Colonic mucosa (tissue), 4 donors: ENCODE measurements around the gene GUCY2D. TPM values are rescaled to one million over a fixed set of nuclear protein-coding genes. Genes with fewer than 3 reads are reported as not detected.
"Not testable (repeated sequence)": the region's sequence is repeated elsewhere in the genome, so short reads cannot be mapped to it uniquely, and the experiment has no call there.

ENCODE experiments used
- DNase-seq: peaks from one replicate; pipeline ENCODE4 v3.0.0-alpha.2; 2020
- H3K27ac ChIP-seq: fragments of 200-600 bp; one replicate; pipeline ENCODE4 v1.8.0; 2021
- H3K27me3 ChIP-seq: fragments of 200-600 bp; one replicate; pipeline ENCODE4 v1.8.0; 2021
- H3K36me3 ChIP-seq: fragments of 200-600 bp; one replicate; pipeline ENCODE4 v1.8.0; 2021
- H3K4me1 ChIP-seq: fragments of 200-600 bp; one replicate; pipeline ENCODE4 v1.8.0; 2021; ENCODE audit warnings: mild to moderate bottlenecking
- H3K4me3 ChIP-seq: fragments of 200-600 bp; one replicate; pipeline ENCODE4 v1.8.0; 2021
- H3K9ac ChIP-seq, 2 donors: one replicate each; pipeline ENCODE4 v1.7.0; 2013; ENCODE audit warnings: control low read depth in 2 of 2, low read depth in 2 of 2, low read length in 2 of 2
- H3K9me3 ChIP-seq: fragments of 200-600 bp; one replicate; pipeline ENCODE4 v1.8.0; 2021
- intact Hi-C: fragments of 100-400 bp; cut with DNase I; formaldehyde crosslinking; loops from one replicate; pipeline ENCODE4 v1.14.1; 2022
- total RNA-seq, 2 donors: library from RNA; stranded (reverse); fragmentation: NEBNext Ultra II Directional in 1 of 2; extraction: Animal tissue kit (Norgen Biotek cat#: 25700) in 1 of 2; gene quantifications; one replicate each; pipeline ENCODE4 v1.2.1, GENCODE V29; 2021
- TF ChIP-seq, protein P1 (sequence below): fragments of 200-600 bp; IDR thresholded peaks from one replicate; pipeline ENCODE4 v1.8.0; 2022; ENCODE audit warnings: antibody characterized with exemption, mild to moderate bottlenecking
- donor health status: healthy.
- donor health status: DM: no; HTN: no; CAD: no.
- donor health status: DM: no; HTN: no; CAD: no.

GUCY2D gene
- under 1 TPM; 0.21 to 0.37 TPM for total RNA-seq

DNA sequence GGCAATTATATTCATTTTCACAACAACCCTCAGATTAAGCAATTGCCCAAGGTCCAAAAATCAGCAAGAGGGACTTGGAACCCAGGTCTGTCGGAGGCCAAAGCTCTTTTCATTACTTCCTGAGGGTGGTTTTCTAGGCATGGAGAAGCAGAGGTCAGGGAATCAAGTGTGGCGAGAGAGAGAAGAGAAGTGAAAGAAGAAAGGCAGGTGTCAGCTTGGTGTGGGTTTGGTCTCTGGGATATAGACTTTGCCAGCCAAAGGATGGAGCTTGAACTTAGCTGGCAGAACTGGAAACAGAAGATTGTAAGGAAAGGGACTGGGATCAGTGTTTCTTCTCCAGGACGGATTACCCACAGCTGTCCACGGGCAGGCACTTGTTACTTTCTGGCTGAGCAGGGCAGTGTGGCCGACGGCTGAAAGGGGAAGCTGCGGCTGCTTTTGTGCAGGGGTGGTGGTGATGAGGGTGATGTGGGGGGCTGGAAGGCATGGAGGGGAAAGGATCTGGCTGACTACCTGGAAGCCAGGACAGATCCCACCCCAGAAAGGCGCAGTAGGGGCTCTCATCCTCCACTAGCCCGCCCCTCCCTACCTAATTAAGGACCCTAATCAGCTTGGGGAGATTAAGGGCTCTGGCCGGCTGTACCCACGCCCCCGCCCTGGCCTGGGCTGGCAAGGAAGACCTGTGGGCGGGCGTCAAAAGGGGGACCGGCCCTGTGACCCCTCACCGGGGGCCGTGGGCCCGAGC lies at the start of gene GUCY2D:
Gene GUCY2D, plus strand, starts transcription at position 640 of the 745 bp plus-strand sequence. CDS start 433 bp downstream, outside the sequence.
- intact Hi-C loops = no loop called here
- Histone ChIP-seq H3K9ac (peak within 1 kb of the TSS in 1 of 2 donors; percentile 37), H3K9me3 (no peaks in the 10 kb centered on the region), H3K4me3 (no peak within 1 kb of the TSS), H3K36me3 (no peaks in the 10 kb centered on the region), H3K4me1 (peaks cover 3% of the 10 kb centered on the region), H3K27ac (no peak within 1 kb of the TSS), H3K27me3 (peaks cover 46% of the 10 kb centered on the region)
- no peak for DNase-seq
- TF ChIP-seq, protein P1, sequence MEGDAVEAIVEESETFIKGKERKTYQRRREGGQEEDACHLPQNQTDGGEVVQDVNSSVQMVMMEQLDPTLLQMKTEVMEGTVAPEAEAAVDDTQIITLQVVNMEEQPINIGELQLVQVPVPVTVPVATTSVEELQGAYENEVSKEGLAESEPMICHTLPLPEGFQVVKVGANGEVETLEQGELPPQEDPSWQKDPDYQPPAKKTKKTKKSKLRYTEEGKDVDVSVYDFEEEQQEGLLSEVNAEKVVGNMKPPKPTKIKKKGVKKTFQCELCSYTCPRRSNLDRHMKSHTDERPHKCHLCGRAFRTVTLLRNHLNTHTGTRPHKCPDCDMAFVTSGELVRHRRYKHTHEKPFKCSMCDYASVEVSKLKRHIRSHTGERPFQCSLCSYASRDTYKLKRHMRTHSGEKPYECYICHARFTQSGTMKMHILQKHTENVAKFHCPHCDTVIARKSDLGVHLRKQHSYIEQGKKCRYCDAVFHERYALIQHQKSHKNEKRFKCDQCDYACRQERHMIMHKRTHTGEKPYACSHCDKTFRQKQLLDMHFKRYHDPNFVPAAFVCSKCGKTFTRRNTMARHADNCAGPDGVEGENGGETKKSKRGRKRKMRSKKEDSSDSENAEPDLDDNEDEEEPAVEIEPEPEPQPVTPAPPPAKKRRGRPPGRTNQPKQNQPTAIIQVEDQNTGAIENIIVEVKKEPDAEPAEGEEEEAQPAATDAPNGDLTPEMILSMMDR = no peak

DNA sequence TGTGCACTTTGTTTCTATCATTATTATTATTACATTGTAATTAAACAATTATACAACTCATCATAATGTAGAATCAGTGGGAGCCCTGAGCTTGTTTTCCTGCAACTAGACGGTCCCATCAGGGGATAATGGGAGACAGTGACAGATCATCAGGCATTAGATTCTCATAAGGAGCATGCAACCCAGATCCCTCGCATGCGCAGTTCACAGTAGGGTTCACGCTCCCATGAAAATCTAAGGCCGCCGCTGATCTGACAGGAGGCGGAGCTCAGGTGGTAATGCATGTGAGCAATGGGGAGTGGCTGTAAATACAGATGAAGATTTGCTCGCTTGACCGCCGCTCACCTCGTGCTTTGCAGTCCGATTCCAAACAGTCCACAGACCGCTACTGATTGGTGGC lies 49.1 kb upstream of the GUCY2D start:
- H3K9ac ChIP-seq, H3K27me3 ChIP-seq, H3K4me1 ChIP-seq, H3K27ac ChIP-seq, H3K9me3 ChIP-seq, H3K36me3 ChIP-seq, H3K4me3 ChIP-seq, intact Hi-C loops, DNase-seq: not testable (repeated sequence)

DNA sequence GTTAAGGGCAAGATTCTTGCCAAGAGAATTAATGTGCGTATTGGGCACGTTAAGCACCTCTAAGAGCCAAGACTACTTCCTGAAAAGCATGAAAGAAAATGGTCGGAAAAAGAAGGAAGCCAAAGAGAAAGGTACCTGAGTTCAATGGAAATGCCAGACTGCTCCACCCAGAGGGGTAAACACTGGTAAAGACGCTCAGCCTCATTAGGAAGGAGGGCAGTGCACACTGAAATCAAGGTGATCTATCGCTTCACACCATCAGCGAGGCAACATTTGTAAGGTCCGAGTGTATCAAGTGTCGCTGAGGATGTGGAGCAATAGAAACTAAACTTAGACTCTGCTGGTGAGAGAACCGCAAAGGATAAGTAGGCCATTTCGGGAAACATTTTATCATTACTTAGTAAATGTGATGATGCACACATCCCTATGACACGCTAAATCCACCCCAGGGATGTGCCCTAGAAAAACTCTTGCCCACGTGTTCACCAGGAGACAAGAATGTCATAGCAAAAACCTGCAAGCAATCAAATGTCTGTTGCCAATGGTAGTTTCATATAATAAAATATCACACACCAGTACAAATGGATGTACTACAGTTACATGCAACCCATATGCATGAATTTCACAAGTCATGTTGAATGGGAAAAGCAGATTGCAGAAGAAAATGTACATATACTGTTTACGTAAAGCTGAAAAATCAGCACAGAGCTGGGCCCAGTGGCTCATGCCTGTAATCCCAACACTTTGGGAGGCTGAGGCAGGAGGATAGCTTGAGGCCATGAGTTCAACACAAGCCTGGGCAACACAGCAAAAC lies 46.8 kb upstream of the GUCY2D start:
- Histone ChIP-seq H3K9ac (no peak overlapping the region), H3K36me3 (no peaks in the 10 kb centered on the region), H3K9me3 (no peaks in the 10 kb centered on the region), H3K27me3 (no peaks in the 10 kb centered on the region), H3K4me3 (no peak overlapping the region), H3K27ac (no peak overlapping the region), H3K4me1 (no peaks in the 10 kb centered on the region)
- intact Hi-C loops = no loop called here
- TF ChIP-seq, protein P1 = no peak
- no peak for DNase-seq

DNA sequence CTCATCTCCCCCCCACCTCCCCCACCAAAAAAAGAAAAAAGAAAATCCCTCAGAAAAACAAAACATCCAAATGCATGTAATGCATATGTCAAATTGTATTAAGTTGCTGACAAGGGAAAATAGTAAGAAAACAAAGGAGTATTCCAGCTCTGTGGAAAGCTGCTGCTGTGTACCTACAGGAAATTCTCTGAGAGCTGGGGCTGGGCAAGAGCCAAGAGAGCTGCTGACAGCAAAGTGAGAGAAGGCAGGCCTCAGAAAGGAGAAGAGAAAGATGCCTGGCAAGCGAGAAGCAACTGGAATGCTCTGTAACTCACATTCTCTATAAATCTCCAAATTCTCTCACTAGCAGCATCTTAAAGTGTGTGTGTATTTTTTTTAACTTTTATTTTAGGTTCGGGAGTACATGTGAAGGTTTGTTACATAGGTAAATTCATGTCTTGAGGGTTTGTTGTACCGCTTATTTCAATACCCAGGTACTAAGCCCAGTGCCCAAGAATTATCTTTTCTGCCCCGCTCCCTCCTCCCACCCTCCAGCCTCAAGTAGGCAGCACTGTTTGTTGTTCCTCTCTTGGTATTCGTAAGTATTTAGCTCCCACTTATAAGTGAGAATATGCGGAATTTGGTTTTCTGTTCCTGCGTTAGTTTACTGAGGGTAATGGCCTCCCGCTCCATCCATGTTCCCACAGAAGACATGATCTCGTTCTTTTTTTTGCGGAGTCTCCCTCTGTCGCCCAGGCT lies 46.0 kb upstream of the GUCY2D start:
- no peaks in the 10 kb centered on the region for H3K9me3 ChIP-seq

DNA sequence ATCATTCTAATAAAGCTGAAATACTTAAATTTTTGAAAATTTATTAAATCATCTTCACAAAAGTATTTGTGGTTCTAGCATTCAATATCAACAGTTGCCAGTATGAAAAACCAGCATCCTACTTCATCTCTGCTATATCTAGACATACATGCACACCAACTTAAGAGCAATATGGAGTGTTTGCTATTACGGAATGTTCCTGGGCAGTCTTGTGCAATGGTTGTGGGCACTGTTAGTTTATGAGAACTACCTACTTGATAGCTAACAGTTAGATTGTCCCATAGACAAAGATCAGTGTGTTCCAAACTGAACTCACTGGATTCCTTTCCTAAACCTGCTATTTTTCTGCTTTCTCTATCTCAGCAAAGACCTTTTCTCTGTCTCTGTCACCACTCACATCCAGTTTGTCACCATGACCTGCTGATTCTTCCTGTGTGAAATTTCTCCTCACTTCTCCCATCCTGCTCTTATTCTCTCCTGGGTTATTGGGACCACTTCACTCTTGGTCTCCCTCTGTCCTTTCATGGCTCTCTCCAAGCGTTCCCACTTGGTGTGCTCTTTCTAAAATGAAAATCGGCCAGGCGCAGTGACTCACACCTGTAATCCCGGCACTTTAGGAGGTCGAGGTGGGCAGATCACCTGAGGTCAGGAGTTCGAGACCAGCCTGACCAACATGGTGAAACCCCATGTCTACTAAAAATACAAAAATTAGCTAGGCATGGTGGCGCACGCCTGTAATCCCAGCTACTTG lies 42.7 kb upstream of the GUCY2D start:
- no peak overlapping the region for H3K27ac ChIP-seq
- H3K4me3 ChIP-seq = no peak overlapping the region

More for the DNA sequence above, 46.0 kb upstream of the GUCY2D start:
- TF ChIP-seq, protein P1 = no peak
- no peak overlapping the region for H3K9ac ChIP-seq
- H3K36me3 ChIP-seq = no peaks in the 10 kb centered on the region
- H3K27me3 ChIP-seq = no peaks in the 10 kb centered on the region
- no peak overlapping the region for H3K4me3 ChIP-seq
- no peak overlapping the region for H3K27ac ChIP-seq
- H3K4me1 ChIP-seq = no peaks in the 10 kb centered on the region
- no peak for DNase-seq
- intact Hi-C loops = no loop called here

More for the DNA sequence above, 42.7 kb upstream of the GUCY2D start:
- intact Hi-C loops = no loop called here
- DNase-seq = no peak
- Histone ChIP-seq H3K9me3 (no peaks in the 10 kb centered on the region), H3K4me1 (no peaks in the 10 kb centered on the region), H3K27me3 (no peaks in the 10 kb centered on the region), H3K36me3 (no peaks in the 10 kb centered on the region), H3K9ac (no peak overlapping the region)
- TF ChIP-seq, protein P1 = no peak
